HepG2 (cell line): ENCODE measurements around the gene SMIM13. TPM values are rescaled to one million over a fixed set of nuclear protein-coding genes. Genes with fewer than 3 reads are reported as not detected.

Source experiments
- GATA4 ChIP-seq: sonication (generic); IDR thresholded peaks from 2 replicates; pipeline ENCODE4 v1.6.1; 2016; ENCODE audit warnings: antibody characterized with exemption, low read depth, borderline replicate concordance
- HNRNPLL ChIP-seq: fragments of 200-400 bp; formaldehyde crosslinking; IDR thresholded peaks from 2 replicates; pipeline ENCODE4 v1.6.1; 2017; ENCODE audit warnings: mild to moderate bottlenecking, low read depth, low read length; ENCODE audit not compliant: poor library complexity, severe bottlenecking
- NCOA1 ChIP-seq: sonication (generic); formaldehyde crosslinking; IDR thresholded peaks from 2 replicates; pipeline ENCODE4 v1.9.0; 2021; ENCODE audit warnings: missing genetic modification reagents
- PAF1 ChIP-seq: IDR thresholded peaks from 2 replicates; pipeline ENCODE4 v1.6.1; 2016; ENCODE audit warnings: missing genetic modification reagents, missing compliant biosample characterization
- SALL2 ChIP-seq: sonication (generic); formaldehyde crosslinking; IDR thresholded peaks from 2 replicates; pipeline ENCODE4 v1.8.1; 2023; ENCODE audit warnings: mild to moderate bottlenecking, missing genetic modification reagents, inconsistent platforms
- SP2 ChIP-seq: sonication (generic); formaldehyde crosslinking; IDR thresholded peaks from 2 replicates; pipeline ENCODE4 v1.5.1; 2020; ENCODE audit warnings: mild to moderate bottlenecking, missing genetic modification reagents
- ZBTB40 ChIP-seq, 2 experiments: fragments of 450-650 bp in 1 of 2; sonication (generic) in 1 of 2; formaldehyde crosslinking in 1 of 2; IDR thresholded peaks; 2 replicates each; pipeline versions ENCODE4 v1.6.1 to v1.8.0; 2016 to 2022; ENCODE audit warnings: antibody characterized with exemption in 1 of 2, mild to moderate bottlenecking in 1 of 2, missing genetic modification reagents in 1 of 2
- ZNF383 ChIP-seq: sonication (generic); formaldehyde crosslinking; IDR thresholded peaks from 2 replicates; pipeline ENCODE4 v1.4.0; 2020; ENCODE audit warnings: missing genetic modification reagents, mild to moderate bottlenecking, borderline replicate concordance
- ZNF501 ChIP-seq: sonication (generic); formaldehyde crosslinking; IDR thresholded peaks from 2 replicates; pipeline ENCODE4 v1.5.1; 2020; ENCODE audit warnings: mild to moderate bottlenecking, moderate library complexity, missing genetic modification reagents
- ZNF619 ChIP-seq: sonication (generic); formaldehyde crosslinking; IDR thresholded peaks from 2 replicates; pipeline ENCODE4 v1.4.0; 2020; ENCODE audit warnings: mild to moderate bottlenecking, missing genetic modification reagents
- polyA plus RNA-seq, 8 experiments: library from polyadenylated mRNA; depleted of rRNA in 3 of 8; stranded (reverse) in 7 of 8; unstranded in 1 of 8; fragments of >200 nt; fragmentation: Illumina TruSeq in 4 of 8; extraction: Trizol in 4 of 8; gene quantifications; 2 replicates each; pipeline versions ENCODE4 v1.2.1 to v1.2.3, GENCODE V29; 2011 to 2016; ENCODE audit warnings: low read depth in 4 of 8, missing spikeins in 1 of 8, mixed read lengths in 1 of 8; ENCODE audit not compliant: insufficient read depth in 1 of 8
- total RNA-seq, 5 experiments: library from RNA; depleted of rRNA; stranded (reverse); fragments of >200 nt; fragmentation: Illumina TruSeq; extraction: Trizol; gene quantifications; 2 replicates each; pipeline ENCODE4 v1.2.3, GENCODE V29; 2016; ENCODE audit warnings: low read depth in 1 of 5
- TF ChIP-seq, protein P1 (sequence below): sonication (generic); formaldehyde crosslinking; IDR thresholded peaks from 2 replicates; pipeline ENCODE4 v1.4.0; 2020; ENCODE audit warnings: missing genetic modification reagents, borderline replicate concordance
- TF ChIP-seq, protein P2 (sequence below): sonication (generic); formaldehyde crosslinking; IDR thresholded peaks from 2 replicates; pipeline ENCODE4 v1.4.0; 2020; ENCODE audit warnings: low read depth, missing genetic modification reagents

Gene SMIM13
- total and polyA plus RNA-seq, 2 of the 13 experiments (the other 11 are each of a cell fraction or from before 2014, with no cell fraction given), result 2.7 to 10.2 TPM

GRCh38 chr6:11093376-11093625 is 333 bp upstream of the SMIM13 start (continued):
- TF ChIP-seq ZBTB40 (IDR thresholded peaks at IDR 0.05), result no peak
- TF ChIP-seq ZBTB40 (CRISPR knock-in tag; IDR thresholded peaks at IDR 0.05), result no peak
- TF ChIP-seq HNRNPLL, result no peak
- TF ChIP-seq ZNF501 (CRISPR knock-in tag), result peak; percentile 97
- TF ChIP-seq NCOA1 (CRISPR knock-in tag), result peak; percentile 11; the same call in 1 of the 2 replicates
- TF ChIP-seq PAF1 (CRISPR knock-in tag), result no peak
- no peak for TF ChIP-seq ZNF383
- TF ChIP-seq, protein P1, sequence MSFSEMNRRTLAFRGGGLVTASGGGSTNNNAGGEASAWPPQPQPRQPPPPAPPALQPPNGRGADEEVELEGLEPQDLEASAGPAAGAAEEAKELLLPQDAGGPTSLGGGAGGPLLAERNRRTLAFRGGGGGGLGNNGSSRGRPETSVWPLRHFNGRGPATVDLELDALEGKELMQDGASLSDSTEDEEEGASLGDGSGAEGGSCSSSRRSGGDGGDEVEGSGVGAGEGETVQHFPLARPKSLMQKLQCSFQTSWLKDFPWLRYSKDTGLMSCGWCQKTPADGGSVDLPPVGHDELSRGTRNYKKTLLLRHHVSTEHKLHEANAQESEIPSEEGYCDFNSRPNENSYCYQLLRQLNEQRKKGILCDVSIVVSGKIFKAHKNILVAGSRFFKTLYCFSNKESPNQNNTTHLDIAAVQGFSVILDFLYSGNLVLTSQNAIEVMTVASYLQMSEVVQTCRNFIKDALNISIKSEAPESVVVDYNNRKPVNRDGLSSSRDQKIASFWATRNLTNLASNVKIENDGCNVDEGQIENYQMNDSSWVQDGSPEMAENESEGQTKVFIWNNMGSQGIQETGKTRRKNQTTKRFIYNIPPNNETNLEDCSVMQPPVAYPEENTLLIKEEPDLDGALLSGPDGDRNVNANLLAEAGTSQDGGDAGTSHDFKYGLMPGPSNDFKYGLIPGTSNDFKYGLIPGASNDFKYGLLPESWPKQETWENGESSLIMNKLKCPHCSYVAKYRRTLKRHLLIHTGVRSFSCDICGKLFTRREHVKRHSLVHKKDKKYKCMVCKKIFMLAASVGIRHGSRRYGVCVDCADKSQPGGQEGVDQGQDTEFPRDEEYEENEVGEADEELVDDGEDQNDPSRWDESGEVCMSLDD (CRISPR knock-in tag), result no peak
- TF ChIP-seq, protein P2, sequence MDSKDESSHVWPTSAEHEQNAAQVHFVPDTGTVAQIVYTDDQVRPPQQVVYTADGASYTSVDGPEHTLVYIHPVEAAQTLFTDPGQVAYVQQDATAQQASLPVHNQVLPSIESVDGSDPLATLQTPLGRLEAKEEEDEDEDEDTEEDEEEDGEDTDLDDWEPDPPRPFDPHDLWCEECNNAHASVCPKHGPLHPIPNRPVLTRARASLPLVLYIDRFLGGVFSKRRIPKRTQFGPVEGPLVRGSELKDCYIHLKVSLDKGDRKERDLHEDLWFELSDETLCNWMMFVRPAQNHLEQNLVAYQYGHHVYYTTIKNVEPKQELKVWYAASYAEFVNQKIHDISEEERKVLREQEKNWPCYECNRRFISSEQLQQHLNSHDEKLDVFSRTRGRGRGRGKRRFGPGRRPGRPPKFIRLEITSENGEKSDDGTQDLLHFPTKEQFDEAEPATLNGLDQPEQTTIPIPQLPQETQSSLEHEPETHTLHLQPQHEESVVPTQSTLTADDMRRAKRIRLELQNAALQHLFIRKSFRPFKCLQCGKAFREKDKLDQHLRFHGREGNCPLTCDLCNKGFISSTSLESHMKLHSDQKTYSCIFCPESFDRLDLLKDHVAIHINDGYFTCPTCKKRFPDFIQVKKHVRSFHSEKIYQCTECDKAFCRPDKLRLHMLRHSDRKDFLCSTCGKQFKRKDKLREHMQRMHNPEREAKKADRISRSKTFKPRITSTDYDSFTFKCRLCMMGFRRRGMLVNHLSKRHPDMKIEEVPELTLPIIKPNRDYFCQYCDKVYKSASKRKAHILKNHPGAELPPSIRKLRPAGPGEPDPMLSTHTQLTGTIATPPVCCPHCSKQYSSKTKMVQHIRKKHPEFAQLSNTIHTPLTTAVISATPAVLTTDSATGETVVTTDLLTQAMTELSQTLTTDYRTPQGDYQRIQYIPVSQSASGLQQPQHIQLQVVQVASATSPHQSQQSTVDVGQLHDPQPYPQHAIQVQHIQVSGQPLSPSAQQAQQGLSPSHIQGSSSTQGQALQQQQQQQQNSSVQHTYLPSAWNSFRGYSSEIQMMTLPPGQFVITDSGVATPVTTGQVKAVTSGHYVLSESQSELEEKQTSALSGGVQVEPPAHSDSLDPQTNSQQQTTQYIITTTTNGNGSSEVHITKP (CRISPR knock-in tag), result no peak
- no peak for TF ChIP-seq SP2 (CRISPR knock-in tag)
- no peak for TF ChIP-seq GATA4
- TF ChIP-seq SALL2 (CRISPR knock-in tag), result no peak
- TF ChIP-seq ZNF619, result no peak
